K562 (cell line): ENCODE measurements around the gene BZW2. TPM values are rescaled to one million over a fixed set of nuclear protein-coding genes. Genes with fewer than 3 reads are reported as not detected.

ENCODE experiments used
- BRF1 ChIP-seq: IDR thresholded peaks from 3 replicates; pipeline ENCODE4 v1.6.1; 2011; ENCODE audit warnings: borderline replicate concordance, mild to moderate bottlenecking; ENCODE audit not compliant: insufficient read length; ENCODE audit errors: extremely low read depth
- FOSL1 ChIP-seq: fragments of 200-800 bp; sonication (Bioruptor generic); conservative IDR thresholded peaks from 2 replicates; pipeline ENCODE4 v1.6.1; 2016; ENCODE audit warnings: missing genetic modification characterization, missing compliant biosample characterization
- GTF2F1 ChIP-seq: IDR thresholded peaks from 2 replicates; pipeline ENCODE4 v1.6.1; 2011; ENCODE audit warnings: low read depth, low read length, improper control_type of control experiment
- HMBOX1 ChIP-seq: sonication (generic); IDR thresholded peaks from 2 replicates; pipeline ENCODE4 v1.6.1; 2016
- IFI16 ChIP-seq: fragments of 250-450 bp; sonication (Bioruptor Pico); IDR thresholded peaks from 2 replicates; pipeline ENCODE4 v2.1.2; 2022; ENCODE audit warnings: mild to moderate bottlenecking, inconsistent platforms
- NBN ChIP-seq: fragments of 450-650 bp; IDR thresholded peaks from 2 replicates; pipeline ENCODE4 v1.6.1; 2016; ENCODE audit warnings: low read depth, mild to moderate bottlenecking
- PTRF ChIP-seq: fragments of 450-650 bp; IDR thresholded peaks from 2 replicates; pipeline ENCODE4 v1.6.1; 2016; ENCODE audit warnings: mild to moderate bottlenecking, missing genetic modification characterization, missing compliant biosample characterization
- TCF7 ChIP-seq: sonication (generic); IDR thresholded peaks from 2 replicates; pipeline ENCODE4 v1.6.1; 2016; ENCODE audit warnings: antibody characterized with exemption, borderline replicate concordance
- TFAP4 ChIP-seq: sonication (generic); formaldehyde crosslinking; IDR thresholded peaks from 2 replicates; pipeline ENCODE4 v1.8.0; 2022; ENCODE audit warnings: missing genetic modification reagents, mild to moderate bottlenecking, moderate library complexity, borderline replicate concordance
- ZNF121 ChIP-seq: sonication (generic); formaldehyde crosslinking; conservative IDR thresholded peaks from 2 replicates; pipeline ENCODE4 v1.8.0; 2022; ENCODE audit warnings: missing genetic modification reagents
- ZNF146 ChIP-seq: IDR thresholded peaks from one replicate; pipeline ENCODE4 v1.6.1; 2018; ENCODE audit warnings: missing compliant biosample characterization; ENCODE audit not compliant: unreplicated experiment
- polyA plus RNA-seq, 8 experiments: library from polyadenylated mRNA; depleted of rRNA in 4 of 8; stranded (reverse) in 5 of 8; unstranded in 3 of 8; fragments of >200 nt; fragmentation: Nextera tagmentation in 2 of 8; fragmentation: Illumina TruSeq in 1 of 8; extraction: Ambion mirVana in 2 of 8; extraction: Trizol in 1 of 8; gene quantifications; 2 replicates each; pipeline versions ENCODE4 v1.2.1 to v1.2.3, GENCODE V29; 2011 to 2014; ENCODE audit warnings: inconsistent platforms in 1 of 8, missing spikeins in 1 of 8
- total RNA-seq, 7 experiments: library from RNA; depleted of rRNA in 6 of 7; stranded (reverse); fragments of >200 nt in 6 of 7; fragmentation: Illumina TruSeq in 2 of 7; extraction: Trizol in 2 of 7; gene quantifications; 2 replicates each; pipeline versions ENCODE4 v1.2.1 to v1.2.3, GENCODE V29; 2011 to 2021; ENCODE audit warnings: low replicate concordance in 1 of 7
- TF ChIP-seq, protein P1 (sequence below): sonication (generic); formaldehyde crosslinking; IDR thresholded peaks from 2 replicates; pipeline ENCODE4 v1.8.1; 2022; ENCODE audit warnings: missing genetic modification reagents

The BZW2 gene
- total and polyA plus RNA-seq, 9 of the 15 experiments (the other 6 are each of a cell fraction or from before 2014, with no cell fraction given): 140 to 316 (median 173) TPM

DNA sequence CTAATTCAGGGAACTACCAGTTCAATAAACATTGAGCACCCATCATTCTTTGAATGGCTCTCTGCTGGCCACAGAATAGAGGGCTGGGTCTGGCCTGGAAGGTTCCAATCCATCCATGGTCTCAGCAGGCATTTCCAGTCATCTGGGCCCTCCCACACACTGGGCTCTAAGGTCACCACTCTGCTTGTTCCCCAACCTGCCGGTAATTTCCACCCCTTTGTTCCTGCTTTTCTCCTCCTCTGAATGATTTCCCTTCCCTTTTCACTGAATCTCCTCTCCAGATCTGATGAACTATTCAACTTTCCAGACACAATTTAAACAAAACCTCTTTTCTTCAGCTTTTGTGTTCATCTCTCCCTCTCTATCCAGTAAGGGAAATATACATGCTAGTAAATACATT is 2.6 kb downstream of the BZW2 start (continued):
- TF ChIP-seq TFAP4 (CRISPR knock-in tag) (0 out of 2 replicates have a peak, but pooled peaks have one; percentile 19), NBN (no peak), GTF2F1 (no peak), IFI16 (CRISPR knock-in tag) (no peak), FOSL1 (no peak), HMBOX1 (0 out of 2 replicates have a peak, but pooled peaks have one; percentile 15), ZNF146 (no peak), PTRF (no peak), ZNF121 (CRISPR knock-in tag) (no peak), BRF1 (no peak), TCF7 (no peak)
- TF ChIP-seq, protein P1, sequence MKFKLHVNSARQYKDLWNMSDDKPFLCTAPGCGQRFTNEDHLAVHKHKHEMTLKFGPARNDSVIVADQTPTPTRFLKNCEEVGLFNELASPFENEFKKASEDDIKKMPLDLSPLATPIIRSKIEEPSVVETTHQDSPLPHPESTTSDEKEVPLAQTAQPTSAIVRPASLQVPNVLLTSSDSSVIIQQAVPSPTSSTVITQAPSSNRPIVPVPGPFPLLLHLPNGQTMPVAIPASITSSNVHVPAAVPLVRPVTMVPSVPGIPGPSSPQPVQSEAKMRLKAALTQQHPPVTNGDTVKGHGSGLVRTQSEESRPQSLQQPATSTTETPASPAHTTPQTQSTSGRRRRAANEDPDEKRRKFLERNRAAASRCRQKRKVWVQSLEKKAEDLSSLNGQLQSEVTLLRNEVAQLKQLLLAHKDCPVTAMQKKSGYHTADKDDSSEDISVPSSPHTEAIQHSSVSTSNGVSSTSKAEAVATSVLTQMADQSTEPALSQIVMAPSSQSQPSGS (CRISPR knock-in tag): no peak
